H1 (cell line): ENCODE results near the gene ZBTB40. TPM values are rescaled to one million over a fixed set of nuclear protein-coding genes. Genes with fewer than 3 reads are reported as not detected.

Source experiments
- CTCF ChIA-PET: fragments of 300-600 bp; sonication (Branson Sonifier 250); formaldehyde crosslinking; loops from one replicate; lab custom pipeline; 2021; ENCODE audit not compliant: partially characterized antibody; lab: Charles Lee
- POLR2A ChIA-PET: fragments of 300-600 bp; sonication (Branson Sonifier 250); formaldehyde crosslinking; loops from one replicate; lab custom pipeline; 2021; ENCODE audit warnings: inconsistent platforms; ENCODE audit not compliant: partially characterized antibody; lab: Charles Lee
- DNase-seq, 2 experiments: peaks; one replicate each; pipeline versions ENCODE4 v3.0.0 to v3.0.0-alpha.2; 2010 to 2022; ENCODE audit warnings: low spot score in 2 of 2, low read depth in 1 of 2, mixed read lengths in 1 of 2
- FAIRE-seq: peaks from 2 replicates; lab custom pipeline; 2011; peaks lifted over from hg19 to GRCh38; lab: Jason Lieb, UNC
- H2AFZ ChIP-seq: 2 replicates; pipeline ENCODE4 v1.8.1; 2012; ENCODE audit warnings: low read length, inconsistent platforms
- H2AK5ac ChIP-seq: 2 replicates; pipeline ENCODE4 v1.6.1; 2013; ENCODE audit warnings: low read depth, low read length
- H2BK120ac ChIP-seq: replicated peaks from 2 replicates; pipeline ENCODE3; 2013; ENCODE audit warnings: low read depth, low read length, inconsistent platforms
- H2BK12ac ChIP-seq: 2 replicates; pipeline ENCODE4 v1.6.1; 2013; ENCODE audit warnings: low read depth, low read length
- H2BK15ac ChIP-seq: 2 replicates; pipeline ENCODE4 v1.6.1; 2013; ENCODE audit warnings: low read length
- H2BK20ac ChIP-seq: 2 replicates; pipeline ENCODE4 v1.6.1; 2013; ENCODE audit warnings: low read length
- H2BK5ac ChIP-seq: 2 replicates; pipeline ENCODE4 v1.6.1; 2013; ENCODE audit warnings: low read depth, low read length
- H3K14ac ChIP-seq: 2 replicates; pipeline ENCODE4 v1.6.1; 2013; ENCODE audit warnings: inconsistent platforms; ENCODE audit not compliant: insufficient read length
- H3K18ac ChIP-seq: 2 replicates; pipeline ENCODE4 v1.6.1; 2013; ENCODE audit warnings: low read length; ENCODE audit errors: extremely low read depth
- H3K23ac ChIP-seq: 2 replicates; pipeline ENCODE4 v1.6.1; 2013; ENCODE audit warnings: inconsistent platforms; ENCODE audit not compliant: insufficient read length
- H3K23me2 ChIP-seq: 2 replicates; pipeline ENCODE4 v1.6.1; 2013; ENCODE audit warnings: low read depth, low read length
- H3K27ac ChIP-seq: 2 replicates; pipeline ENCODE4 v1.6.1; 2011; ENCODE audit warnings: low read depth, low read length, inconsistent platforms
- H3K27me3 ChIP-seq, 4 experiments: replicated peaks in 1 of 4; 1 replicate in 1 of 4; 2 replicates in 3 of 4; pipeline versions ENCODE4 v1.6.1 to v1.8.1; 2011 to 2013; ENCODE audit warnings: low read length in 3 of 4, mild to moderate bottlenecking in 3 of 4, inconsistent platforms in 2 of 4, mixed read lengths in 2 of 4, moderate library complexity in 1 of 4; ENCODE audit not compliant: control insufficient read depth in 3 of 4, insufficient read depth in 3 of 4; ENCODE audit errors: extremely low read depth in 1 of 4
- H3K36me3 ChIP-seq, 4 experiments: 2 replicates each; pipeline versions ENCODE4 v1.6.1 to v1.8.1; 2011 to 2013; ENCODE audit warnings: mild to moderate bottlenecking in 4 of 4, low read length in 3 of 4, moderate library complexity in 2 of 4, control low read depth in 1 of 4, inconsistent platforms in 1 of 4; ENCODE audit not compliant: insufficient read depth in 4 of 4, control insufficient read depth in 2 of 4
- H3K4ac ChIP-seq: replicated peaks from 2 replicates; pipeline ENCODE3; 2013; ENCODE audit warnings: low read length, low read depth, mixed read lengths, inconsistent platforms; ENCODE audit not compliant: insufficient read length
- H3K4me1 ChIP-seq, 4 experiments: replicated peaks in 1 of 4; 1 replicate in 1 of 4; 2 replicates in 3 of 4; pipeline versions ENCODE4 v1.6.1 to v1.8.1; 2011 to 2013; ENCODE audit warnings: low read length in 3 of 4, inconsistent platforms in 2 of 4, mixed read lengths in 1 of 4; ENCODE audit not compliant: insufficient read depth in 4 of 4, control insufficient read depth in 3 of 4
- H3K4me2 ChIP-seq, 2 experiments: 2 replicates each; pipeline versions ENCODE4 v1.6.1 to v1.8.1; 2011 to 2013; ENCODE audit warnings: low read depth in 2 of 2, low read length in 2 of 2, control low read depth in 1 of 2, inconsistent platforms in 1 of 2, mild to moderate bottlenecking in 1 of 2; ENCODE audit not compliant: insufficient read depth in 1 of 2
- H3K4me3 ChIP-seq, 4 experiments: fragments of 200-600, 300-600 bp in 1 of 4; sonication (generic), shearing (Covaris generic), sonication (Bioruptor Twin) in 1 of 4; 2 replicates each; pipeline versions ENCODE4 v1.5.1 to v1.8.1; 2011 to 2016; ENCODE audit warnings: low read length in 4 of 4, low read depth in 3 of 4, control low read depth in 2 of 4, inconsistent platforms in 2 of 4, mild to moderate bottlenecking in 2 of 4, mixed read lengths in 1 of 4, moderate library complexity in 1 of 4; ENCODE audit not compliant: insufficient read depth in 2 of 4; ENCODE audit errors: extremely low read depth in 1 of 4
- H3K56ac ChIP-seq: replicated peaks from 2 replicates; pipeline ENCODE3; 2013; ENCODE audit warnings: low read depth, mild to moderate bottlenecking, mixed read lengths, low read length, inconsistent platforms; ENCODE audit not compliant: insufficient read length
- H3K79me1 ChIP-seq: 2 replicates; pipeline ENCODE4 v1.6.1; 2013; ENCODE audit warnings: low read depth, low read length, control low read depth
- H3K79me2 ChIP-seq, 2 experiments: 2 replicates each; pipeline versions ENCODE4 v1.6.1 to v1.8.1; 2012 to 2013; ENCODE audit warnings: low read length in 2 of 2, mild to moderate bottlenecking in 2 of 2, inconsistent platforms in 1 of 2; ENCODE audit not compliant: insufficient read depth in 2 of 2, control insufficient read depth in 1 of 2
- H3K9ac ChIP-seq, 4 experiments: replicated peaks in 1 of 4; 1 replicate in 1 of 4; 2 replicates in 3 of 4; pipeline versions ENCODE4 v1.6.1 to v1.8.1; 2011 to 2013; ENCODE audit warnings: low read depth in 3 of 4, low read length in 3 of 4, control low read depth in 2 of 4, mild to moderate bottlenecking in 2 of 4, moderate library complexity in 2 of 4, inconsistent platforms in 1 of 4; ENCODE audit errors: extremely low read depth in 1 of 4
- H3K9me3 ChIP-seq, 2 experiments: 2 replicates each; pipeline versions ENCODE4 v1.6.1 to v1.8.1; 2012 to 2013; ENCODE audit warnings: mild to moderate bottlenecking in 2 of 2, moderate library complexity in 2 of 2, control low read depth in 1 of 2, inconsistent platforms in 1 of 2, low read depth in 1 of 2, low read length in 1 of 2, mixed read lengths in 1 of 2; ENCODE audit not compliant: insufficient read depth in 2 of 2
- H4K20me1 ChIP-seq, 2 experiments: replicated peaks in 1 of 2; 2 replicates each; pipeline versions ENCODE3 to v1.8.1; 2011 to 2013; ENCODE audit warnings: inconsistent platforms in 2 of 2, low read length in 2 of 2, mild to moderate bottlenecking in 1 of 2; ENCODE audit not compliant: insufficient read depth in 2 of 2, control insufficient read depth in 1 of 2
- H4K5ac ChIP-seq: 2 replicates; pipeline ENCODE4 v1.6.1; 2013; ENCODE audit warnings: low read length, low read depth, mixed read lengths, inconsistent platforms; ENCODE audit not compliant: insufficient read length
- H4K8ac ChIP-seq: 2 replicates; pipeline ENCODE4 v1.8.0; 2013; ENCODE audit warnings: mild to moderate bottlenecking, moderate library complexity, low read length, inconsistent platforms; ENCODE audit not compliant: insufficient read depth; ENCODE audit errors: extremely low read depth
- H4K91ac ChIP-seq: replicated peaks from 2 replicates; pipeline ENCODE3; 2013; ENCODE audit warnings: low read length, mixed read lengths, inconsistent platforms; ENCODE audit not compliant: insufficient read length
- BRCA1 ChIP-seq: IDR thresholded peaks from 2 replicates; pipeline ENCODE4 v1.6.1; 2012; ENCODE audit warnings: low read depth, low read length, improper control_type of control experiment
- CHD1 ChIP-seq: IDR thresholded peaks from 2 replicates; pipeline ENCODE4 v1.6.1; 2012; ENCODE audit warnings: low read depth, low read length, improper control_type of control experiment
- CREB1 ChIP-seq: IDR thresholded peaks from 2 replicates; pipeline ENCODE4 v1.6.1; 2012; ENCODE audit warnings: inconsistent platforms
- E2F6 ChIP-seq: IDR thresholded peaks from 2 replicates; pipeline ENCODE4 v1.6.1; 2012; ENCODE audit warnings: inconsistent platforms
- NANOG ChIP-seq: IDR thresholded peaks from 2 replicates; pipeline ENCODE4 v1.6.1; 2011; ENCODE audit warnings: low read length, low read depth, mild to moderate bottlenecking, inconsistent platforms; ENCODE audit not compliant: insufficient read depth, poor library complexity, severe bottlenecking
- NRF1 ChIP-seq: IDR thresholded peaks from 2 replicates; pipeline ENCODE4 v1.6.1; 2011; ENCODE audit warnings: mild to moderate bottlenecking, low read depth, low read length, improper control_type of control experiment
- POLR2A ChIP-seq, 2 experiments: IDR thresholded peaks; 1 replicate in 1 of 2; 2 replicates in 1 of 2; pipeline ENCODE4 v1.6.1; 2011; ENCODE audit warnings: low read depth in 2 of 2, low read length in 2 of 2, mild to moderate bottlenecking in 2 of 2; ENCODE audit errors: control extremely low read depth in 1 of 2
- RFX5 ChIP-seq: IDR thresholded peaks from 2 replicates; pipeline ENCODE4 v1.6.1; 2011; ENCODE audit warnings: low read depth, low read length, improper control_type of control experiment, borderline replicate concordance
- SRF ChIP-seq: IDR thresholded peaks from 2 replicates; pipeline ENCODE4 v1.6.1; 2011; ENCODE audit warnings: mild to moderate bottlenecking, low read depth, low read length, moderate library complexity
- TAF7 ChIP-seq: optimal IDR thresholded peaks from 2 replicates; pipeline ENCODE3; 2011; ENCODE audit warnings: low read depth, mild to moderate bottlenecking, inconsistent platforms, low read length, moderate library complexity, borderline replicate concordance
- WGBS, 2 experiments: shearing (Covaris generic) in 1 of 2; methylation state at CpG; one replicate each; pipeline versions ENCODE4 v1.1.6 to v1.1.7; 2013 to 2015; ENCODE audit warnings: low lambda C conversion rate in 2 of 2, mixed read lengths in 2 of 2, inconsistent platforms in 1 of 2, low coverage in 1 of 2, missing lambda C conversion rate in 1 of 2; ENCODE audit not compliant: insufficient replicate concordance in 2 of 2, insufficient coverage in 1 of 2, insufficient read length in 1 of 2; ENCODE audit errors: extremely low coverage in 1 of 2, missing lambda C conversion rate in 1 of 2; 5-methylcytosine and 5-hydroxymethylcytosine counted together
- polyA plus RNA-seq, 7 experiments: library from polyadenylated mRNA; depleted of rRNA in 3 of 7; stranded (reverse) in 5 of 7; unstranded in 2 of 7; fragments of >200 nt in 5 of 7; fragments of 200-250 nt in 2 of 7; gene quantifications; 1 replicate in 5 of 7; 2 replicates in 1 of 7; 4 replicates in 1 of 7; pipeline versions ENCODE4 v1.2.1 to v1.2.3, GENCODE V29; 2011 to 2013; ENCODE audit warnings: missing spikeins in 2 of 7, mixed read lengths in 2 of 7
- total RNA-seq: library from RNA; stranded (reverse); fragmentation: NEBNext Ultra II Directional; extraction: Animal tissue kit (Norgen Biotek cat#: 25700); gene quantifications from 2 replicates; pipeline ENCODE4 v1.2.1, GENCODE V29; 2021

Gene ZBTB40
- total and polyA plus RNA-seq, 2 of the 8 experiments (the other 6 are each of a cell fraction or from before 2014, with no cell fraction given): 3.1 to 19.3 TPM

GRCh38 chr1:22526098-22526497 is 74.4 kb downstream of the ZBTB40 start:
- Histone ChIP-seq H2BK15ac (no peak overlapping the region), H3K79me1 (no peaks in the 10 kb centered on the region), H2AK5ac (no peak overlapping the region), H4K8ac (no peak overlapping the region), H3K56ac (no peak overlapping the region), H3K4me3 (no peak overlapping the region), H2BK12ac (no peak overlapping the region), H2AFZ (no peak overlapping the region), H4K20me1 (peaks cover 0 to 2% of the 10 kb centered on the region in 2 experiments), H3K9me3 (no peaks in the 10 kb centered on the region), H3K9ac (no peak overlapping the region), H3K36me3 (peaks cover 0 to 25% (median 14%) of the 10 kb centered on the region in 4 experiments; a peak in 6 of 8 replicates), H3K14ac (no peak overlapping the region), H3K4ac (no peak overlapping the region), H2BK120ac (no peak overlapping the region), H3K23ac (no peak overlapping the region), H2BK5ac (no peak overlapping the region), H3K27ac (no peak overlapping the region), H4K91ac (no peak overlapping the region), H3K27me3 (no peaks in the 10 kb centered on the region)
- WGBS, 2 experiments: 80% methylated on average over 11 of the region's 11 CpGs; no CpG with 5 or more reads in 1 of the 2 experiments
- FAIRE-seq: no peak
- POLR2A ChIA-PET: no interaction called here
- no peak for TF ChIP-seq NANOG
- no peak for TF ChIP-seq NRF1
- no peak for TF ChIP-seq POLR2A (IDR thresholded peaks at IDR 0.05; ENCODE audit: control extremely low read depth in 1 of 2, low read depth in 2 of 2, low read length in 2 of 2)
- TF ChIP-seq TAF7: no peak
- no peak for TF ChIP-seq SRF
- no peak for TF ChIP-seq E2F6
- TF ChIP-seq BRCA1: no peak
- TF ChIP-seq CREB1: no peak
- TF ChIP-seq CHD1: no peak
- TF ChIP-seq RFX5: no peak
- TF ChIP-seq, all 59 proteins: peak for 0
- H2BK20ac ChIP-seq: no peak overlapping the region
- H4K5ac ChIP-seq: no peak overlapping the region
- H3K79me2 ChIP-seq: no peaks in the 10 kb centered on the region
- H3K18ac ChIP-seq: no peak overlapping the region
- no peak for DNase-seq
- CTCF ChIA-PET: interaction anchor here (0.9 to 5.2 kb wide), 8 partner anchors 12 to 404 kb away, joined by 3 to 70 read pairs (median 4); partner anchors contain the start of gene C1QC
- H3K4me1 ChIP-seq: no peaks in the 10 kb centered on the region
- H3K23me2 ChIP-seq: 0 out of 2 replicates have a peak, but pooled peaks cover 2% of the 10 kb centered on the region
- no peak overlapping the region for H3K4me2 ChIP-seq
